Measurements from ENCODE around the gene TIMM23.

DNA sequence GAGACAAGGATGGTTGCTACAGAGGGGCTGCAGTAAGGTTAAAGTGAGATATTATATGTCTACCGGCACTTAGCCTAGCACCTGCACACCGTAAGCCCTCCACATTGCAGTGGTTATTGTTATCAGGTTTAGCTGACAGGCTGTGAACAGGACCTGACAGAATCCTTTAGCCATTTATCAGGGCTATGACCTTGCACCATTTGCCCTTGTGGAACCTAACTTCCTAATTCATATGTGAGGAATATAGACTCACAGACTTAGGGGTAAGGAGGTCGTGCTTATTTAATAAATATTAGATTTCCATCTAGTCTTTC is 48.0 kb downstream of the TIMM23 start:
- TF ChIP-seq, protein P1, sequence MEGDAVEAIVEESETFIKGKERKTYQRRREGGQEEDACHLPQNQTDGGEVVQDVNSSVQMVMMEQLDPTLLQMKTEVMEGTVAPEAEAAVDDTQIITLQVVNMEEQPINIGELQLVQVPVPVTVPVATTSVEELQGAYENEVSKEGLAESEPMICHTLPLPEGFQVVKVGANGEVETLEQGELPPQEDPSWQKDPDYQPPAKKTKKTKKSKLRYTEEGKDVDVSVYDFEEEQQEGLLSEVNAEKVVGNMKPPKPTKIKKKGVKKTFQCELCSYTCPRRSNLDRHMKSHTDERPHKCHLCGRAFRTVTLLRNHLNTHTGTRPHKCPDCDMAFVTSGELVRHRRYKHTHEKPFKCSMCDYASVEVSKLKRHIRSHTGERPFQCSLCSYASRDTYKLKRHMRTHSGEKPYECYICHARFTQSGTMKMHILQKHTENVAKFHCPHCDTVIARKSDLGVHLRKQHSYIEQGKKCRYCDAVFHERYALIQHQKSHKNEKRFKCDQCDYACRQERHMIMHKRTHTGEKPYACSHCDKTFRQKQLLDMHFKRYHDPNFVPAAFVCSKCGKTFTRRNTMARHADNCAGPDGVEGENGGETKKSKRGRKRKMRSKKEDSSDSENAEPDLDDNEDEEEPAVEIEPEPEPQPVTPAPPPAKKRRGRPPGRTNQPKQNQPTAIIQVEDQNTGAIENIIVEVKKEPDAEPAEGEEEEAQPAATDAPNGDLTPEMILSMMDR (IDR thresholded peaks at IDR 0.05; ENCODE audit: insufficient read depth, low read length, poor library complexity, severe bottlenecking): no peak
- TF ChIP-seq EZH2phosphoT487 (conservative IDR thresholded peaks at IDR 0.05; ENCODE audit: low read length): no peak
